GM19438 (cell line): ENCODE results near the gene CPNE4.
"Not testable (repeated sequence)": the region's sequence is repeated elsewhere in the genome, so short reads cannot be mapped to it uniquely, and the experiment has no call there.

Experiments
- ATAC-seq: cut with Tn5 transposase; IDR thresholded peaks from one replicate; pipeline ENCODE4 v1.9.1; 2021; ENCODE audit warnings: low read depth; ENCODE audit not compliant: unreplicated experiment

The CPNE4 gene

DNA sequence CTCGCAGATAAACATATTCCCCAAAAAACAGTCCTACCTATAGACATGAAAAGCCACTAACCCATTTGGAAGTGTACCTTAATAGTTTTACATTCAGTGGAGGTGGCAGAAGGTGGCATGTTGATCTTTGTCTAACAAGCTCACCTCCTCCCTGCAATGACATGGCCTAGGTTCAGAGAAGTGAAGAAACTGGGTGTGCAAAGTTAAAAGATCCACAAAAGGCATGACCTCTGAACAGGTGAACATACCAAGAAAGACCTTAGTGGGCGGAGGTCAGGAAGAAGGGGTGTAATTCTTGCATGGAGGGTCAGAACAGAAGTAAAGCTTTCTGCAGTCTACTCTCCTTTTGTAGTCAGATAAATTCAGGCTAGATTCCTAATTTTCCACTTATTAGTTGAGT lies 532.9 kb downstream of the CPNE4 start:
- ATAC-seq, result no peak

GRCh38 chr3:131494706-131495105 lies 540.1 kb downstream of the CPNE4 start:
- no peak for ATAC-seq

- no peak for ATAC-seq
These were observed 543.0 kb downstream of the CPNE4 start for GRCh38 chr3:131491775-131492174.

- no peak for ATAC-seq
These were observed 543.7 kb downstream of the CPNE4 start for GRCh38 chr3:131491084-131491483.

- not testable (repeated sequence) for ATAC-seq
These were observed 548.3 kb downstream of the CPNE4 start for GRCh38 chr3:131486545-131486944.

GRCh38 chr3:131485119-131485518 lies 549.7 kb downstream of the CPNE4 start:
- no peak for ATAC-seq

- ATAC-seq, result no peak
These were observed 550.2 kb downstream of the CPNE4 start for GRCh38 chr3:131484496-131485111.
